Loucy (cell line): ENCODE measurements around the gene NPSR1.

ENCODE experiments used
- H2AFZ ChIP-seq: fragments of 200-600 bp; sonication (generic); 2 replicates; pipeline ENCODE4 v1.6.0; 2016; ENCODE audit warnings: antibody characterized with exemption, mild to moderate bottlenecking, low read length, moderate library complexity
- H3F3A ChIP-seq: fragments of 200-600 bp; 2 replicates; pipeline ENCODE4 v1.6.0; 2016; ENCODE audit warnings: antibody characterized with exemption, low read depth, mild to moderate bottlenecking
- H3K27me3 ChIP-seq: fragments of 200-600 bp; sonication (generic); 2 replicates; pipeline ENCODE4 v1.6.1; 2014; ENCODE audit warnings: low read length, mild to moderate bottlenecking; ENCODE audit not compliant: insufficient read depth, poor library complexity, severe bottlenecking
- H3K36me3 ChIP-seq: fragments of 200-600 bp; sonication (generic); 2 replicates; pipeline ENCODE4 v1.6.1; 2016; ENCODE audit warnings: low read length; ENCODE audit not compliant: insufficient read depth
- H3K4me1 ChIP-seq: fragments of 200-600 bp; sonication (generic); 2 replicates; pipeline ENCODE4 v1.5.1; 2014; ENCODE audit warnings: low read length, mild to moderate bottlenecking; ENCODE audit not compliant: insufficient read depth, poor library complexity, severe bottlenecking
- H3K4me2 ChIP-seq: fragments of 200-600 bp; sonication (generic); 2 replicates; pipeline ENCODE4 v1.6.0; 2014; ENCODE audit warnings: antibody characterized with exemption, low read length, low read depth, mild to moderate bottlenecking; ENCODE audit not compliant: poor library complexity, severe bottlenecking
- H3K4me3 ChIP-seq: fragments of 200-600 bp; sonication (generic); 2 replicates; pipeline ENCODE4 v1.5.1; 2014; ENCODE audit warnings: low read length, mild to moderate bottlenecking, mixed read lengths; ENCODE audit not compliant: poor library complexity, severe bottlenecking
- H3K79me2 ChIP-seq: fragments of 200-600 bp; sonication (generic); 2 replicates; pipeline ENCODE4 v1.6.1; 2014; ENCODE audit warnings: low read length; ENCODE audit not compliant: insufficient read depth
- H3K9ac ChIP-seq: fragments of 200-600 bp; sonication (generic); 2 replicates; pipeline ENCODE4 v1.6.0; 2014; ENCODE audit warnings: mild to moderate bottlenecking, low read depth, low read length, moderate library complexity; ENCODE audit not compliant: poor library complexity, severe bottlenecking
- H3K9me2 ChIP-seq: fragments of 200-600 bp; sonication (generic); replicated peaks from 2 replicates; pipeline ENCODE4 v1.6.1; 2016; ENCODE audit warnings: low read depth, low read length, mixed read lengths
- H3K9me3 ChIP-seq: fragments of 200-600 bp; sonication (generic); 2 replicates; pipeline ENCODE4 v1.6.1; 2014; ENCODE audit warnings: mild to moderate bottlenecking, antibody characterized with exemption, low read length, low read depth; ENCODE audit not compliant: insufficient read depth
- H4K20me1 ChIP-seq: fragments of 200-600 bp; sonication (generic); 2 replicates; pipeline ENCODE4 v1.6.0; 2014; ENCODE audit warnings: antibody characterized with exemption, low read length, mild to moderate bottlenecking; ENCODE audit not compliant: insufficient read depth, poor library complexity, severe bottlenecking
- CTCF ChIP-seq: fragments of 200-600 bp; sonication (generic); conservative IDR thresholded peaks from 2 replicates; pipeline ENCODE4 v1.5.1; 2014; ENCODE audit warnings: mild to moderate bottlenecking, antibody characterized with exemption, low read length
- EZH2phosphoT487 ChIP-seq: fragments of 200-600 bp; IDR thresholded peaks from 2 replicates; pipeline ENCODE4 v1.6.1; 2018; ENCODE audit warnings: antibody characterized with exemption, mild to moderate bottlenecking, moderate library complexity, borderline replicate concordance

Gene NPSR1

GRCh38 chr7:34748728-34749089 is 90.7 kb downstream of the NPSR1 start:
- Histone ChIP-seq H3K9me2 (no peaks in the 10 kb centered on the region), H2AFZ (no peak overlapping the region), H3K4me2 (no peak overlapping the region), H3K4me1 (no peaks in the 10 kb centered on the region), H3K79me2 (no peaks in the 10 kb centered on the region), H3F3A (no peaks in the 10 kb centered on the region), H3K4me3 (no peak overlapping the region), H3K9ac (no peak overlapping the region), H3K9me3 (no peaks in the 10 kb centered on the region), H3K27me3 (no peaks in the 10 kb centered on the region), H4K20me1 (no peaks in the 10 kb centered on the region), H3K36me3 (no peaks in the 10 kb centered on the region)
- no peak for TF ChIP-seq EZH2phosphoT487
- TF ChIP-seq CTCF = no peak

- no peak for TF ChIP-seq CTCF
- no peak for TF ChIP-seq EZH2phosphoT487
- no peak overlapping the region for H2AFZ ChIP-seq
- H3K4me3 ChIP-seq = no peak overlapping the region
- no peaks in the 10 kb centered on the region for H3K4me1 ChIP-seq
- no peaks in the 10 kb centered on the region for H4K20me1 ChIP-seq
- H3K4me2 ChIP-seq = no peak overlapping the region
- no peaks in the 10 kb centered on the region for H3K36me3 ChIP-seq
- H3K9ac ChIP-seq = no peak overlapping the region
- no peaks in the 10 kb centered on the region for H3K27me3 ChIP-seq
- H3K9me2 ChIP-seq = no peaks in the 10 kb centered on the region
- no peaks in the 10 kb centered on the region for H3F3A ChIP-seq
- H3K79me2 ChIP-seq = no peaks in the 10 kb centered on the region
- no peaks in the 10 kb centered on the region for H3K9me3 ChIP-seq
These were observed 91.4 kb downstream of the NPSR1 start for GRCh38 chr7:34749446-34749845.

- Histone ChIP-seq H3K4me3 (no peak overlapping the region), H3K36me3 (no peaks in the 10 kb centered on the region), H3K27me3 (no peaks in the 10 kb centered on the region), H3K9me2 (no peaks in the 10 kb centered on the region), H4K20me1 (no peaks in the 10 kb centered on the region), H3K79me2 (no peaks in the 10 kb centered on the region), H3F3A (no peaks in the 10 kb centered on the region), H3K4me2 (no peak overlapping the region), H2AFZ (no peak overlapping the region), H3K4me1 (no peaks in the 10 kb centered on the region), H3K9ac (no peak overlapping the region), H3K9me3 (no peaks in the 10 kb centered on the region)
- TF ChIP-seq EZH2phosphoT487 (no peak), CTCF (no peak)
These were observed 92.2 kb downstream of the NPSR1 start for GRCh38 chr7:34750209-34750608.
